Lower lobe of right lung (tissue), 2 donors: ENCODE data around the gene MST1R. TPM values are rescaled to one million over a fixed set of nuclear protein-coding genes. Genes with fewer than 3 reads are reported as not detected.

Experiments
- ATAC-seq, 2 donors: fragments of 200-7000 bp; cut with Tn5 transposase; one replicate each; pipeline ENCODE4 v1.9.1; 2020 to 2022; ENCODE audit warnings: mild to moderate bottlenecking in 2 of 2, moderate library complexity in 2 of 2
- DNase-seq: peaks from one replicate; pipeline ENCODE4 v3.0.0-alpha.2; 2020
- H3K27ac ChIP-seq: fragments of 200-600 bp; one replicate; pipeline ENCODE4 v1.8.0; 2022
- H3K27me3 ChIP-seq: fragments of 200-600 bp; one replicate; pipeline ENCODE4 v1.8.0; 2022; ENCODE audit warnings: low read depth
- H3K36me3 ChIP-seq: fragments of 200-600 bp; one replicate; pipeline ENCODE4 v1.8.0; 2022; ENCODE audit warnings: mild to moderate bottlenecking
- H3K4me1 ChIP-seq: fragments of 200-600 bp; one replicate; pipeline ENCODE4 v1.8.0; 2022
- H3K4me3 ChIP-seq: fragments of 200-600 bp; one replicate; pipeline ENCODE4 v1.8.0; 2022; ENCODE audit warnings: mild to moderate bottlenecking
- H3K9me3 ChIP-seq: fragments of 200-600 bp; one replicate; pipeline ENCODE4 v1.8.0; 2022
- CTCF ChIP-seq: fragments of 200-600 bp; IDR thresholded peaks from one replicate; pipeline ENCODE4 v1.8.0; 2022; ENCODE audit warnings: antibody characterized with exemption, mild to moderate bottlenecking
- intact Hi-C: fragments of 100-400 bp; cut with DNase I; formaldehyde crosslinking; loops from one replicate; pipeline ENCODE4 v1.11.0; 2022
- total RNA-seq: library from RNA; stranded (reverse); fragmentation: NEBNext Ultra II Directional; extraction: Animal tissue kit (Norgen Biotek cat#: 25700); gene quantifications from one replicate; pipeline ENCODE4 v1.2.1, GENCODE V29; 2021
- donor health status: DM: no; HTN: yes; CAD: no; lungs with severe emphysema.

The MST1R gene
- total RNA-seq, 1 donor from 2014 or later: 27.3 TPM

GRCh38 chr3:49841126-49841696, 62.5 kb downstream of the MST1R start:
- Histone ChIP-seq H3K4me3 (no peak overlapping the region), H3K27me3 (no peaks in the 10 kb centered on the region), H3K9me3 (no peaks in the 10 kb centered on the region), H3K27ac (no peak overlapping the region), H3K36me3 (no peaks in the 10 kb centered on the region), H3K4me1 (peaks cover 10% of the 10 kb centered on the region)
- intact Hi-C loops: no loop called here
- TF ChIP-seq CTCF: peak; percentile 22
- no peak for DNase-seq
- ATAC-seq: no peak

DNA sequence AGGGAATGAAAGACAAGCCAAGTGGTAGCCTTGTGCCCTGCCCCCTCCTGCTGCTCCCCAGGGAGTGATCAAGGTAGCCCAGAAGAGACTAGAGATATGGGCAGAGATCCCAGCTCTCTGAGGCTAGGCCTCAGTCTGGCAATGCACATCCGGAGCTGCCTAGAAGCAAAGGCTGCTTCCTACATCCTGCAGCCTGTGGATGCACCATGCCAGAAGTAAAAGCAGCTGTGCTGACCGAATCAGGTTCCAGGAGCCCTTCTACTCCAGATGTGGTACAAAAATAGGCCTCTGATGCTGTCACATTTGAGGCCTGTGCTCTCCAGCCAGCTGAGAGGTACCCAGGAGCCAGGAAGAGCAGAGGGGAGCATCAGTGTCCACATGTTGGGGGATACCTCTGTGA, 63.3 kb downstream of the MST1R start:
- intact Hi-C loops: no loop called here
- DNase-seq: no peak
- Histone ChIP-seq H3K9me3 (no peaks in the 10 kb centered on the region), H3K27ac (peak overlapping the region; percentile 38), H3K36me3 (no peaks in the 10 kb centered on the region), H3K27me3 (no peaks in the 10 kb centered on the region), H3K4me1 (peaks cover 10% of the 10 kb centered on the region), H3K4me3 (no peak overlapping the region)
- no peak for ATAC-seq
- no peak for TF ChIP-seq CTCF

- peak; percentile 90 for TF ChIP-seq CTCF
- Histone ChIP-seq H3K27me3 (no peaks in the 10 kb centered on the region), H3K27ac (peak overlapping the region; percentile 48), H3K9me3 (no peaks in the 10 kb centered on the region), H3K4me1 (peaks cover 10% of the 10 kb centered on the region), H3K4me3 (no peak overlapping the region), H3K36me3 (no peaks in the 10 kb centered on the region)
- ATAC-seq: peak; percentile 87 to 89
- DNase-seq: peak; percentile 84
- intact Hi-C loops: no loop called here
Observed at GRCh38 chr3:49839193-49839809, 64.4 kb downstream of the MST1R start.

Other genes starting within 250 kb of the MST1R start
- gene APEH, start 229.5 kb downstream of the MST1R start, total RNA-seq: 83.4 TPM
- 17.5 TPM for gene MST1, start 214.4 kb downstream of the MST1R start, total RNA-seq
- 42.9 TPM for gene RNF123, start 214.3 kb downstream of the MST1R start, total RNA-seq
- gene AMIGO3, start 184.2 kb downstream of the MST1R start, total RNA-seq: not detected
- 27.3 TPM for gene GMPPB, start 179.9 kb downstream of the MST1R start, total RNA-seq
- 37.5 TPM for gene IP6K1, start 117.3 kb downstream of the MST1R start, total RNA-seq
- gene CDHR4, start 104.0 kb downstream of the MST1R start, total RNA-seq: 9.6 TPM
- 5.3 TPM for gene INKA1, start 100.6 kb downstream of the MST1R start, total RNA-seq
- gene UBA7, start 89.9 kb downstream of the MST1R start, total RNA-seq: 128 TPM
- 3.0 TPM for gene TRAIP, start 47.3 kb downstream of the MST1R start, total RNA-seq
- not detected for gene CAMKV, start 34.0 kb downstream of the MST1R start, total RNA-seq
- 9.7 TPM for gene MON1A, start 25.9 kb upstream of the MST1R start, total RNA-seq
- gene RBM6, start 36.3 kb upstream of the MST1R start, total RNA-seq: 101 TPM
- gene RBM5, start 185.0 kb upstream of the MST1R start, total RNA-seq: 153 TPM